NCI-H345 (cell line): ENCODE data around the gene SCGB2B2.
A peak's percentile ranks its signal among the peaks of the same experiment; 100 is the strongest.
"Not testable (repeated sequence)": the region's sequence is repeated elsewhere in the genome, so short reads cannot be mapped to it uniquely, and the experiment has no call there.

Experiments used
- DNase-seq: peaks from one replicate; lab custom pipeline; 2025; lab: John Stamatoyannopoulos, UW

The SCGB2B2 gene, protein sequence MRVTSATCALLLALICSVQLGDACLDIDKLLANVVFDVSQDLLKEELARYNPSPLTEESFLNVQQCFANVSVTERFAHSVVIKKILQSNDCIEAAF

DNA sequence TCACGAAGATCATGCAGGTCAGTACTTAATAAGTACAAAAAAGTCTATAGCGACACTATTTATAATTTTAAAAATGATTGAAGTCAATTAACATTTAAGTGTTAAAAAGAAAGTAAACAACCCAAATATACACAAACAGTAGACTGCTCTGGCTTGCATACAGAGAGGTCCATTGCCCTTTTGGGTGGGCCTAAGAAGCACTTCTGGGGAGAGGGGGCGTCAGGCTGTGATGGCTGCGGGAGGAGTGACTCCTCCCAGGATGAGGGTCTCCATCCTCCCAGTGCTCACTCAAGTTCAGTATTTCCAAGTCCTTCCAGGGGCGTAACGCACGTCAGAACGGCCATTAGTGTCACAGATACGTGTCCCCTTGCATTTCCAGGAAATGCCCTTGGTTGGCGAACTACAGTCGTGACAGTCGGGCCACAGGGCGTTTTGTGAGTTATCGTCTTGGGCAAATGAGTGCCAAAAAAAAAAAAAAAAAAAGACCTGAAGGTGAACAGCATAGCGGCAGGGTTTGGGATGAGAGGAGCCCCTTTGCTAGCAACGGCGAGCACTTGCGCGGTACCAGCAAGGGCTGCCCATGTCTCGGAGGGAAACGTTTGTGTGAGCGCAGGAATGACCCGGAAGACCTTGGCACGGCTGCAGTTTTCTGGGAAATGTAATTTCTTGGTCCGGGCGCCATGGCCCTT is at the start of gene SCGB2B2:
Gene SCGB2B2, minus strand, starts transcription at position 463 of the 689 bp plus-strand sequence. CDS start 82,596 bp downstream, outside the sequence.
- DNase-seq = peak; percentile 99

GRCh38 chr19:34725400-34725799 is 48.4 kb upstream of the SCGB2B2 start:
- no peak for DNase-seq

GRCh38 chr19:34722353-34722752 is 45.4 kb upstream of the SCGB2B2 start:
- DNase-seq = no peak

- no peak for DNase-seq
Measured at GRCh38 chr19:34715357-34715756, 38.4 kb upstream of the SCGB2B2 start.

- no peak for DNase-seq
Measured at GRCh38 chr19:34713262-34713637, 36.3 kb upstream of the SCGB2B2 start.

DNA sequence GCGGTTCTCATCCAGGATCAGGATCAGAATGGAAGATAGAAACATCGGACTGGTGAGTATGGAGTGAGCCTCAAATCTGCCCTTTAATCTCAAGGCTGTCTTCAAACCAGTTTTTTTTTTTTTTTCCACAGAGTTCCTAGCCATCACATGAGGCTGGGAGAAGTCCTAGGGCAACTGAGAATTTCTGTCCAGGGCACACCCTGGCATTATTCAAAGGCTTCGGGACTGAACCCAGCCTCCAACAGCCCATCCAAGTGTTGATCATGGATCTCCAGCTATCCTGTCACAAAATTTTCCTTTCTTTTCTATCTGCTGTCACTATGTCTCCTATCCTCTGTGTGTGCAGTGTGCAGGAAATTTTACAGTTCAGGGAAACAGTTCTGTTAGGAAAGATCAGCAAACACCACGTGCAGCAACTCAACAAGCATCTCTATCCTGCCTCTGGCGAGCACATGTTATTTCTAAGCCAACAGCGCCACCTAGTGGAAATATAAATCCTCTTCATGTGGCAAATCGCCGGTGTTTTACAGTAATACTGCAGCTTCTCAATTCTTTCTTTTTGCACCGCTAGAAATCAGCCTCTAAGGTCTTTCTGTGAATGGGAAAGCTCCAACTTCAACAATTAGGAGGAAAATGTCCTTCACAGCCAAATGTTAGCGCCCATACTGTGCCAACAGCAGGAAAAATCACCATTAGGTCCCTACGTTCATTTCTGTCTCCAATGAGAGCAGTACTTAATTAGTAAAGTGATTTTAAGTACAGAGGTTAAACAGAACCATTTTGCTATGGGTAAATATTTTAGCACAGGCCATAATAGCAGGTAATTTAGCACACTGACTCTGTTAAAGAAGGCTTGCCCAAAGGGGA is 35.7 kb upstream of the SCGB2B2 start:
- DNase-seq = peak; percentile 82

DNA sequence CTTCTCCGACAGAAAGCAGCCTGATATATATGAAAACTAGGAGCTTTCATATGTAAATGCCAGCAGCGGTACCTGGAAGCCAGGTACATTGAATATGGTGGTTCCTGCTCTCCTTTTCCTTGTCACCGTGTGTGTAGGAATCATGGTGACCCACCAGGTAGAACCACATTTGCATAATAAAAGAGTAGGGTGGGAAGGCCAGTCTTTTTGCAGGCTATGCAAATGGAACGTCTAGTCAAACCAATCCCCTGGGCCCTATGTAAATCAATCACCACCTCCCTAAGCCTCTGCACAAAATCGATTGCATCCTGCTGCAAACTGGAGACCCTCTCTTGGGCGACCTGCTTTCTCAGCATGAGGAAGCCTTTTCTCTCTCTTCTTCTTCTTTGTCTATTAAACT is 34.9 kb upstream of the SCGB2B2 start:
- DNase-seq = no peak

DNA sequence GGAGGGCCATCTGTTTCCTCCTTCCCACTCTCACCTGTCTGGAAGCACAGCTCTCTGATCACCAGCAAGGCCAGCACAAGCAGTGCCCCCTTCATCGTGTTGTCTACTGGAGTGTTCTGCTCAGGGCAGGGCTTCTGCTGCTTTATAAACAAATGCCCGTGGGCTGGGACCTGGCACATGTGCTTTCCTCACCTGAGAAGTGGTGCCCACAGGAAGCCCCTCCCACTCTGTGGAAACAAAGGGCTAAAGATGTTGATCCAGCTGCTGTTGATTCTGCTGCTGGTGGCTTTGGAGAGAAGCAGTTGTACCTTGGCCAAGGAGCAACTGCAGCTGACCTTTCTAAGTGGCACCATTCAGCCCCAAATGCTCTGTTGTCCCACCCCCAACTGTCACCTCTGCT is 30.7 kb upstream of the SCGB2B2 start:
- DNase-seq = no peak

GRCh38 chr19:34692549-34692948 is 15.6 kb upstream of the SCGB2B2 start:
- no peak for DNase-seq

GRCh38 chr19:34690372-34690771 is 13.4 kb upstream of the SCGB2B2 start:
- DNase-seq = no peak

DNA sequence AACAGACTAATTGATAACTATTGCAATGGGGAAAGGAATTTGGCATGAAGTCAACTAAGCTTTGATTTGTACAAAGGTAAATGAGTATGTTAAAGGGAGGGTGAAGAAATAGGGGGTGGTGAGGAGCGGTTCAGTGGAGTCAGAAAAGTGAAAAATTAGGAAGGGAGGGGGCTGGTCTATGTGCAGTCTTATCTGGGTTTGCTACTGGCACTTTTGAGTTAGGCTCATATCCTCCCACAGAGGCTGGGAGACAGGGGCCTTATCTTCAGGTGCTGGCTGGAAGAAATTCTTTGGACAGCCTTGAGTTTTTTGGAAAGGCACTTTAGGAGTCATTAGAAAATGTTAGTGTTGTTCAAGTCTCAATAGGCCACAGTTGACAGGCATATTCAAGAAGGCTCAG is 11.6 kb upstream of the SCGB2B2 start:
- DNase-seq = no peak

- DNase-seq = no peak
Measured at GRCh38 chr19:34687348-34687747, 10.4 kb upstream of the SCGB2B2 start.

DNA sequence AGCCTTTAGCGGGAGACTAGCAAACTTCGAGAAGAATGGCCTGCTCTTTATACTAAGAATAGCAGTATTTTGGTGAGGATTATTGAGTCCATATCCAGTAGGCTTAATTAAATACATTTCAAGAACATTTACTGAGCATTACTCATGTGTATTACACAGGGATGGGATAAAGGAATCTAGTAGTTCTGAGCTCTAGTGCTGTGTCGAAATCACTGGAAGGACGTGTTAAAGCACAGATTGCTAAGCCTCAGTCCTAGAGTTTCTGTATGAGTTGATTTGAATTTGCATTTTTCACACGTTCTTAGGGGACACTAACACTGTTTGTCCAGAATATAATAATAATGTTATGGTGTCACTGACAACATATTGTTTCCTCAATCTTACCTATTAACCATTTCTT is 9.5 kb upstream of the SCGB2B2 start:
- DNase-seq = no peak

DNA sequence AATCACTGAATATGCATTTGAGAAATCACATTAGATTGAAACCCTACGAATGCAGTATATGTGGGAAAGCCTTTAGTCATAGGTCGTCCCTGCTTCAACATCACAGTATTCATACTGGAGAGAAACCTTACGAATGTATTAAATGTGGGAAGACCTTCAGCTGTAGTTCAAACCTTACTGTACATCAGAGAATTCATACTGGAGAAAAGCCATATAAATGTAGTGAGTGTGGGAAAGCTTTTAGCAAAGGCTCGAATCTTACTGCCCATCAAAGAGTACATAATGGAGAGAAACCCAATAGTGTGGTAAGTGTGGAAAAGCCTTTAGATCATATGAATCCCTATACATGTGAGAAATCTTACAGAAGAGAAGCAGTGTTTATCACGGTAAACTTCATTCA is 8.3 kb upstream of the SCGB2B2 start:
- not testable (repeated sequence) for DNase-seq

- no peak for DNase-seq
Measured at GRCh38 chr19:34681478-34681877, 4.5 kb upstream of the SCGB2B2 start.

GRCh38 chr19:34678421-34678820 is 1.5 kb upstream of the SCGB2B2 start:
- peak; percentile 49 for DNase-seq

- peak; percentile 76 for DNase-seq
Measured at GRCh38 chr19:34678085-34678412, 1.1 kb upstream of the SCGB2B2 start.

DNA sequence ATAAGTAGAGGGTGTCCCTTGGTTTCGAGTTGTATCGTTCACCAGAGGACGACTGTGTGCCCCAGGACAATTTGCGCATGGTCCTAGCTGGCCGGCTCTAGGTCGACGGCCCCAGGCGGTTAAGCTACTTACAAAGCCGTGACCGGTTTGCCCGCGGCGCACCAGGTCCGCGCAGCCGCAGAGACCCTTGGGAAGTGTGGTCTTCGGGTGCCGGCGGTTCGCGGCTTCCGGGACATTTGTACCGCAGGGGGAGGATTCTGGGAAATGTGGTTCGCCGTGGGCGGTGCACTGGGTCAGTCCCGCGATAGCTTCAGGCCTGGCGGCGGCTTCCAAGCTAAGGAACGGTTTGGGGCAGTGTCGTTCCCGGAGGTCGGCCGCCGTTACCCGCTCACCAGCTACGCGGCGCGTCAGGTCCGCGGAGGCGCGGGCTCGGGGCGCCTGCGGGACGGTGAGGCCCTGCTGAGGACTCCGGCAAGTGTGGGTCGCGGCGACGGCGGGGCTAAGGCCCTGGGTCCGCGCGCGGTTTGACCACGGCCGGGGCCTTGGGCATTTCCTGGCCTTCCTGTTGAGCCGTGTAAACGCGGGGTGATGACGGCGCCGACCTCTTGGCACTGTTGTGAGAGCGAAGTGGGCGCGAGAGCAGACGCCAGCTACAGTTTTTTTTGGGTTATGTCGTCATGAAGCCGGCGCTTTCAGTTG is 576 bp upstream of the SCGB2B2 start, which contains the start of gene ZNF302:
Gene ZNF302, plus strand, starts transcription at position 293 of the 699 bp plus-strand sequence. CDS start 1,127 bp downstream, outside the sequence.
- DNase-seq = peak; percentile 99

DNA sequence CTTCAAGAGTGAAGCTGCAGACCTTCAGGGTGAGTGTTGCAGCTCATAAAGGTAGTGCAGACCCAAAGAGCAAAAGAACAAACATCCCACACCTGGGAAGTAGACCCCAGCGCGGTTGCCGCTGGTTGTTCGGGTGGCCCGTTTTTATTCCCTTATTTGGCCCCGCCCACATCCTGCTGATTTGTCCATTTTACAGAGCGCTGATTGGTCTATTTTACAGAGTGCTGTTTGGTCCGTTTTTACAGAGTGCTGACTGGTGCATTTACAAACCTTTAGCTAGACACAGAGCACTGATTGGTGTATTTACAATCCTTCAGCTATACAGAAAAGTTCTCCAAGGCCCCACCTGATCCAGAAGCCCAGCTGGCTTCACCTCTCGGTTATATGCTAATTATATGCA is 1.0 kb downstream of the SCGB2B2 start:
- DNase-seq = no peak

DNA sequence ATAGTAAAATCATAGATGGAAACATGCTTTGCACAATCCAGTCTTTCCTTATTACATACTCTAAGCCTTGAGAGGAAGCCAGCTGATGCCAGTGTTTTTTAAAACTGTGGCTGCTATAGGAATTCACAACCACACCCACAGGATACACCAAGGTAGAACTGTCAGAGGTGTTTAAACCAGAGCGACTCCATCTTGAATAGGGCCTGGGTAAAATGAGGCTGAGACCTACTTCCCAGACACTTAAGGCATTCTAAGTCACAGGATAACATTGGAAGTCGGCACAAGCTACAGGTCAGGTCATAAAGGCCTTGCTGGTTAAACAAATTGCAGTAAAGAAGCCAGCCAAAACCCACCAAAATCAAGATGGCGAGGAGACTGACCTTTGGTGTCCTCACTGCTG is 1.7 kb downstream of the SCGB2B2 start:
- DNase-seq = no peak

DNA sequence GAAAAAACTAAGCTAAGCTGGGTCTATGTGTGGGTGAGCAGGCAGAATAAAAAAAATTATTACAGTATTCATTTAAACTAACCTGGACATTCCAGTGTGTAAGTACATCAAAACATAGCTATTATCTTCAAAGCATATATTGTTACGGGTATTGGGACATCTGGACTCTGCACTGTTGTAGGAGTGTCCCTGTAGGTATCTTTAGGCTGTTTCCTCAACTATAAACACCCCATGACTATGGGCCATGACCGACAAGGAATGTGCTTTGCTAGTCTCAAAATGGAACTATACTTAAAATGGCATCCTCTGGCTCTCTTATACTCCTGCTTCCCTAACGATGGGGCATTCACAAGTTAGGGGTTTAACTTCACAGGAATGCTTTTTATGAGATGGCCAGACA is 3.4 kb downstream of the SCGB2B2 start:
- DNase-seq = no peak

DNA sequence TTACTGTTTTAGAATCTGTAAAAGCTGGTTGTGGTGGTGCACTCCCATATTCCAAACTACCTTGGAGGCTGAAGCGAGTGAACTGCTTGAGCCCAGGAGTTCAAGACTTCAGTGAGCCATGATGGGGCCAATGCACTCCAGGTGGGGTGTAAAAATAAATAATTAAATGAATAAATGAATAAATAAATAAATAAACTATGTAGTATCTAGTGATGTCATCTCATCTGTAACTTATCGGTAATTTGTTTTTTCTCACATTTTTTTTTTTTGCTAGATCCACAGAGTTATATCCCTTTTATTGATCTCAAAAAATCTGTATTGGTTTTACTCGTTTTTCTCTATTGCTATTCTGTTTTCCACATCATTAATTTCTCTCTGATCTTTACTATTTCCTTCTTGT is 5.0 kb downstream of the SCGB2B2 start:
- DNase-seq = no peak

- DNase-seq = peak; percentile 23
Measured at GRCh38 chr19:34669305-34669704, 7.7 kb downstream of the SCGB2B2 start.
